Testis (tissue), 3 donors: ENCODE measurements around the gene AMBRA1. TPM values are rescaled to one million over a fixed set of nuclear protein-coding genes. Genes with fewer than 3 reads are reported as not detected.

Experiments
- DNase-seq: peaks from one replicate; pipeline ENCODE4 v3.0.0-alpha.2; 2019
- H3K27ac ChIP-seq, 2 donors: fragments of 200-600 bp; sonication (generic); one replicate each; pipeline ENCODE4 v1.5.1; 2019
- H3K27me3 ChIP-seq: fragments of 200-600 bp; sonication (generic); one replicate; pipeline ENCODE4 v1.5.1; 2019
- H3K36me3 ChIP-seq: fragments of 200-600 bp; sonication (generic); one replicate; pipeline ENCODE4 v1.5.1; 2017; ENCODE audit warnings: low read depth; ENCODE audit errors: missing control alignments
- H3K4me1 ChIP-seq: fragments of 200-600 bp; sonication (generic); one replicate; pipeline ENCODE4 v1.5.1; 2019
- H3K4me3 ChIP-seq, 2 donors: fragments of 200-600 bp; sonication (generic); one replicate each; pipeline ENCODE4 v1.5.1; 2017 to 2019
- H3K9me3 ChIP-seq: fragments of 200-600 bp; sonication (generic); one replicate; pipeline ENCODE4 v1.5.1; 2017
- CTCF ChIP-seq, 3 experiments: fragments of 450-650 bp in 2 of 3; fragments of 200-600 bp in 1 of 3; sonication (generic) in 1 of 3; IDR thresholded peaks; one replicate each; pipeline ENCODE4 v1.5.1; 2016 to 2019; ENCODE audit warnings: antibody characterized with exemption in 3 of 3, mild to moderate bottlenecking in 2 of 3, moderate library complexity in 1 of 3
- POLR2A ChIP-seq: fragments of 450-650 bp; IDR thresholded peaks from one replicate; pipeline ENCODE4 v1.6.1; 2017; ENCODE audit warnings: antibody characterized with exemption, mild to moderate bottlenecking, moderate library complexity
- WGBS, 2 donors: methylation state at CpG; one replicate each; pipeline ENCODE4 v1.1.5; 2018; 5-methylcytosine and 5-hydroxymethylcytosine counted together
- intact Hi-C: fragments of 100-400 bp; cut with DNase I; formaldehyde crosslinking; loops from one replicate; pipeline ENCODE4 v1.15.1; 2023; ENCODE audit warnings: low total_unique reads
- polyA plus RNA-seq: library from polyadenylated mRNA; stranded (reverse); fragments of 350-450 nt; fragmentation: Illumina TruSeq; extraction: RNeasy Lipid Tissue Mini Kit (QIAGEN cat#74804); gene quantifications from one replicate; pipeline ENCODE4 v1.2.3, GENCODE V29; 2014; ENCODE audit warnings: low read depth, low replicate concordance; ENCODE audit not compliant: insufficient read depth
- total RNA-seq, 2 donors: library from RNA; depleted of rRNA; stranded (reverse); fragments of >200 nt; gene quantifications; one replicate each; pipeline ENCODE4 v1.2.3, GENCODE V29; 2016

AMBRA1 gene
- total and polyA plus RNA-seq, 3 donors from 2014 or later, result 28.0 to 68.3 (median 55.6) TPM

- intact Hi-C loops, result no loop called here
- DNase-seq, result no peak
- no peaks in the 10 kb centered on the region for H3K27me3 ChIP-seq
- no peaks in the 10 kb centered on the region for H3K9me3 ChIP-seq
- TF ChIP-seq CTCF (IDR thresholded peaks at IDR 0.05) (no peak), POLR2A (no peak)
- 94 to 95% methylated on average over 2 of the region's 2 CpGs for WGBS, 2 donors
- H3K36me3 ChIP-seq, result no peaks in the 10 kb centered on the region
- peaks cover 6% of the 10 kb centered on the region for H3K4me1 ChIP-seq
- no peak overlapping the region for H3K27ac ChIP-seq
- no peak overlapping the region for H3K4me3 ChIP-seq
Observed at GRCh38 chr11:46498968-46499367, 94.9 kb downstream of the AMBRA1 start.

GRCh38 chr11:46498179-46498578 lies 95.6 kb downstream of the AMBRA1 start:
- Histone ChIP-seq H3K27me3 (no peaks in the 10 kb centered on the region), H3K9me3 (no peaks in the 10 kb centered on the region), H3K4me1 (peaks cover 6% of the 10 kb centered on the region), H3K36me3 (no peaks in the 10 kb centered on the region), H3K27ac (no peak overlapping the region), H3K4me3 (no peak overlapping the region)
- intact Hi-C loops, result no loop called here
- TF ChIP-seq POLR2A, result no peak
- no peak for DNase-seq
- WGBS, 2 donors, result 81 to 87% methylated on average over 1 of the region's 1 CpG

- Histone ChIP-seq H3K27ac (no peak overlapping the region), H3K36me3 (no peaks in the 10 kb centered on the region), H3K9me3 (no peaks in the 10 kb centered on the region), H3K4me1 (peaks cover 6% of the 10 kb centered on the region), H3K27me3 (no peaks in the 10 kb centered on the region), H3K4me3 (no peak overlapping the region)
- no peak for TF ChIP-seq POLR2A
- TF ChIP-seq CTCF (IDR thresholded peaks at IDR 0.05), result no peak
- DNase-seq, result no peak
- WGBS, 2 donors, result 82 to 87% methylated on average over 4 of the region's 4 CpGs
- intact Hi-C loops, result no loop called here
Observed at GRCh38 chr11:46497498-46497897, 96.3 kb downstream of the AMBRA1 start.

GRCh38 chr11:46493791-46494190 lies 100.0 kb downstream of the AMBRA1 start:
- H3K36me3 ChIP-seq, result no peaks in the 10 kb centered on the region
- H3K9me3 ChIP-seq, result no peaks in the 10 kb centered on the region
- WGBS, 2 donors, result 94 to 96% methylated on average over 9 of the region's 9 CpGs
- no peak overlapping the region for H3K27ac ChIP-seq
- TF ChIP-seq CTCF (IDR thresholded peaks at IDR 0.05) (no peak), POLR2A (no peak)
- no peaks in the 10 kb centered on the region for H3K27me3 ChIP-seq
- peaks cover 6% of the 10 kb centered on the region for H3K4me1 ChIP-seq
- H3K4me3 ChIP-seq, result no peak overlapping the region
- intact Hi-C loops, result no loop called here
- DNase-seq, result no peak

GRCh38 chr11:46492532-46492931 lies 101.3 kb downstream of the AMBRA1 start:
- DNase-seq, result no peak
- Histone ChIP-seq H3K36me3 (no peaks in the 10 kb centered on the region), H3K4me1 (peaks cover 6% of the 10 kb centered on the region), H3K27ac (no peak overlapping the region), H3K27me3 (no peaks in the 10 kb centered on the region), H3K9me3 (no peaks in the 10 kb centered on the region), H3K4me3 (no peak overlapping the region)
- no peak for TF ChIP-seq POLR2A
- no peak for TF ChIP-seq CTCF (IDR thresholded peaks at IDR 0.05)
- intact Hi-C loops, result no loop called here
- 81 to 82% methylated on average over 11 of the region's 11 CpGs for WGBS, 2 donors
